ENCODE data around the gene TRPM2. TPM values are rescaled to one million over a fixed set of nuclear protein-coding genes. Genes with fewer than 3 reads are reported as not detected.

TRPM2 gene
- total and polyA plus RNA-seq, 2 of the 8 experiments (the other 6 are each of a cell fraction or from before 2014, with no cell fraction given), result 0.27 to 0.28 TPM

- TF ChIP-seq CHD7 (IDR thresholded peaks at IDR 0.05; ENCODE audit: insufficient replicate concordance, low read length) (no peak), JUND (IDR thresholded peaks at IDR 0.05; ENCODE audit: low read length) (no peak), CBX5 (IDR thresholded peaks at IDR 0.05; ENCODE audit: low read depth, low read length) (no peak), POLR2A (IDR thresholded peaks at IDR 0.05; ENCODE audit: control extremely low read depth in 1 of 2, low read depth in 2 of 2, low read length in 2 of 2) (peak in 1 of 2 experiments; percentile 67; a peak in 1 of 3 replicates), HDAC6 (IDR thresholded peaks at IDR 0.05; ENCODE audit: low read depth, low read length) (no peak), POU5F1 (IDR thresholded peaks at IDR 0.05; ENCODE audit: low read depth, low read length) (no peak), TAF7 (optimal IDR thresholded peaks at IDR 0.05; ENCODE audit: borderline replicate concordance, low read depth, low read length) (no peak), E2F6 (IDR thresholded peaks at IDR 0.05) (no peak)
These were observed 132.4 kb downstream of the TRPM2 start (continued) for GRCh38 chr21:44485796-44486195.

Data from H1 (cell line).